Keratinocyte (primary cell): ENCODE data around the gene GPR137. TPM values are rescaled to one million over a fixed set of nuclear protein-coding genes. Genes with fewer than 3 reads are reported as not detected.

Experiments used
- DNase-seq: peaks from one replicate; pipeline ENCODE4 v3.0.0-alpha.2; 2011; ENCODE audit warnings: low read depth, missing footprints, low spot score
- FAIRE-seq: peaks from 2 replicates; lab custom pipeline; 2011; peaks lifted over from hg19 to GRCh38; lab: Jason Lieb, UNC
- H2AFZ ChIP-seq: 2 replicates; pipeline ENCODE4 v1.6.0; 2012; ENCODE audit warnings: low read length, control low read depth, inconsistent platforms; ENCODE audit not compliant: control insufficient read depth
- H3K27ac ChIP-seq: 2 replicates; pipeline ENCODE4 v1.5.1; 2011; ENCODE audit warnings: low read length; ENCODE audit not compliant: control insufficient read depth, insufficient read depth
- H3K27me3 ChIP-seq: 3 replicates; pipeline ENCODE4 v1.6.0; 2011; ENCODE audit warnings: low read length; ENCODE audit not compliant: control insufficient read depth, insufficient read depth; ENCODE audit errors: extremely low read depth
- H3K36me3 ChIP-seq, 2 experiments: 2 replicates in 1 of 2; 3 replicates in 1 of 2; pipeline ENCODE4 v1.5.1; 2011; ENCODE audit warnings: low read length in 2 of 2, mild to moderate bottlenecking in 1 of 2; ENCODE audit not compliant: control insufficient read depth in 2 of 2, insufficient read depth in 2 of 2; ENCODE audit errors: extremely low read depth in 1 of 2
- H3K4me1 ChIP-seq: 3 replicates; pipeline ENCODE4 v1.5.1; 2011; ENCODE audit warnings: low read length; ENCODE audit not compliant: control insufficient read depth, insufficient read depth; ENCODE audit errors: extremely low read depth
- H3K4me2 ChIP-seq: 3 replicates; pipeline ENCODE4 v1.6.0; 2011; ENCODE audit warnings: low read depth, low read length; ENCODE audit not compliant: control insufficient read depth, insufficient read depth; ENCODE audit errors: extremely low read depth
- H3K4me3 ChIP-seq, 3 experiments: fragments of 200-600 bp in 1 of 3; sonication (generic) in 1 of 3; 2 replicates in 2 of 3; 3 replicates in 1 of 3; pipeline ENCODE4 v1.5.1; 2011 to 2016; ENCODE audit warnings: low read length in 3 of 3, mild to moderate bottlenecking in 3 of 3, control low read depth in 2 of 3, inconsistent platforms in 1 of 3, low read depth in 1 of 3, mixed read lengths in 1 of 3, mixed run types in 1 of 3, moderate library complexity in 1 of 3; ENCODE audit not compliant: control insufficient read depth in 2 of 3, insufficient read depth in 2 of 3; ENCODE audit errors: extremely low read depth in 1 of 3
- H3K79me2 ChIP-seq: 2 replicates; pipeline ENCODE4 v1.6.0; 2012; ENCODE audit warnings: low read length; ENCODE audit not compliant: control insufficient read depth, insufficient read depth
- H3K9ac ChIP-seq: 3 replicates; pipeline ENCODE4 v1.6.0; 2011; ENCODE audit warnings: low read length; ENCODE audit not compliant: control insufficient read depth, insufficient read depth; ENCODE audit errors: extremely low read depth
- H3K9me1 ChIP-seq: 3 replicates; pipeline ENCODE4 v1.6.0; 2011; ENCODE audit warnings: low read length; ENCODE audit not compliant: control insufficient read depth, insufficient read depth; ENCODE audit errors: extremely low read depth
- H3K9me3 ChIP-seq: 2 replicates; pipeline ENCODE4 v1.5.1; 2012; ENCODE audit warnings: low read depth, low read length; ENCODE audit not compliant: control insufficient read depth
- H4K20me1 ChIP-seq: 3 replicates; pipeline ENCODE4 v1.6.0; 2011; ENCODE audit warnings: low read length; ENCODE audit not compliant: control insufficient read depth, insufficient read depth; ENCODE audit errors: extremely low read depth
- EZH2 ChIP-seq: IDR thresholded peaks from one replicate; pipeline ENCODE4 v1.6.1; 2012; ENCODE audit warnings: inconsistent platforms, mild to moderate bottlenecking, low read length, moderate library complexity
- dilution Hi-C: fragments of 300-500 bp; cut with MboI; formaldehyde crosslinking; loops from one replicate; pipeline ENCODE4 v1.7.0; 2020; ENCODE audit warnings: low sequenced_read_pairs; ENCODE audit not compliant: extremely low pct_ligation_motif_present
- polyA plus RNA-seq, 5 experiments: library from polyadenylated mRNA; depleted of rRNA in 3 of 5; stranded (reverse) in 3 of 5; stranded (forward) in 1 of 5; unstranded in 1 of 5; fragments of >200 nt; gene quantifications; 1 replicate in 1 of 5; 2 replicates in 3 of 5; 3 replicates in 1 of 5; pipeline versions ENCODE4 v1.2.1 to v1.2.3, GENCODE V29; 2011 to 2012; ENCODE audit warnings: missing spikeins in 2 of 5, low read depth in 1 of 5, low replicate concordance in 1 of 5
- TF ChIP-seq, protein P1 (sequence below), 3 experiments: IDR thresholded peaks in 1 of 3; conservative IDR thresholded peaks in 1 of 3; optimal IDR thresholded peaks in 1 of 3; 2 replicates in 2 of 3; 3 replicates in 1 of 3; pipeline versions ENCODE3 to v1.5.1; 2011; ENCODE audit warnings: low read length in 3 of 3, mild to moderate bottlenecking in 3 of 3, moderate library complexity in 2 of 3, control low read depth in 1 of 3, inconsistent platforms in 1 of 3; ENCODE audit not compliant: insufficient read depth in 2 of 3; ENCODE audit errors: extremely low read depth in 1 of 3

GPR137 gene
- polyA plus RNA-seq, 1 donor (not counting 4 experiments of a cell fraction or from before 2014, with no cell fraction given): 6.6 TPM

DNA sequence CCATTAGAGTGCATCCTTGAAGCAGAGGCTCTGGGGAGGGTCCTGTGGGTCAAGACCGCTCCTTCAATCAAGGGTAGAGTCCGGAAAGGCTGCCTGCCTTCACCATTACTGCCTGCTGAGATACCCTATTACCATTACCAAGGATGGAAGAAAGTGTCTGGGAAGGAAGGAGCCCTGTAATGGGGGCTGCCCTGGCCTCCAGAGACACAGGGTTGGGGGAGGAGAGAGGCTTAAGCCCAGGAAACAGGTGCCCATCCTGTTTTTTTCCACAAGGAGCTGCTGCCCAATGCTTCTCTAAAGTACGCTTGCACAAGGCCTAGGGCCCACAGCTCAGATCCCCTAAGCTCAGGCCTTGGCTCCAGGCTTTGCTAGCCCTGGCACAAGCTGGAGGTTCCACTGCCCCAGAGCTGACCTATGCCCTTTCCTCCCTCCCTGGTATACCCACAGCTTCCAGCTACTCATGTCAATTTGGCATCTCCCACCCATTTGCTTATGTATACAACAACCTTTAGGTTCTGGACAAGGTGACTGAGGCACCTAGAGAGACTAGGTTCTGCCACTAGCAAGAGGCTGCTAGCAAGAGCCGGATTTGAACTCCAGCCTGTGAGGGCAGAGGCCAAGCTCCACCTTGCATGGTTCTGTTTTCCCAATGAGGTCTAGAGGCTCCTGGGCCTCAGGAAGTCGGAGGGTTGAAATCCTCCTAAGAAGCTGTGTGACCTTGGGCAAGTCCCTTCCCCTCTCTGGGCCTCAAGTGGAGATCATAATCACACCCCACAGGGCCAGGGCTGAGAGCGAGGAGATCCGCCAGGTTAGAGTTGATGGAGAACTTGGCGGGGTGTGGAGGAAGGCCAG lies 35.9 kb upstream of the GPR137 start:
- H3K4me2 ChIP-seq: no peak overlapping the region
- no peak overlapping the region for H3K9ac ChIP-seq
- no peaks in the 10 kb centered on the region for H3K27me3 ChIP-seq
- H4K20me1 ChIP-seq: peaks cover 8% of the 10 kb centered on the region
- no peak overlapping the region for H2AFZ ChIP-seq
- peaks cover 26% of the 10 kb centered on the region for H3K4me1 ChIP-seq
- FAIRE-seq (no peak), DNase-seq (no peak)
- peaks cover 5 to 11% of the 10 kb centered on the region in 2 experiments for H3K36me3 ChIP-seq
- no peak for TF ChIP-seq EZH2
- TF ChIP-seq, protein P1, sequence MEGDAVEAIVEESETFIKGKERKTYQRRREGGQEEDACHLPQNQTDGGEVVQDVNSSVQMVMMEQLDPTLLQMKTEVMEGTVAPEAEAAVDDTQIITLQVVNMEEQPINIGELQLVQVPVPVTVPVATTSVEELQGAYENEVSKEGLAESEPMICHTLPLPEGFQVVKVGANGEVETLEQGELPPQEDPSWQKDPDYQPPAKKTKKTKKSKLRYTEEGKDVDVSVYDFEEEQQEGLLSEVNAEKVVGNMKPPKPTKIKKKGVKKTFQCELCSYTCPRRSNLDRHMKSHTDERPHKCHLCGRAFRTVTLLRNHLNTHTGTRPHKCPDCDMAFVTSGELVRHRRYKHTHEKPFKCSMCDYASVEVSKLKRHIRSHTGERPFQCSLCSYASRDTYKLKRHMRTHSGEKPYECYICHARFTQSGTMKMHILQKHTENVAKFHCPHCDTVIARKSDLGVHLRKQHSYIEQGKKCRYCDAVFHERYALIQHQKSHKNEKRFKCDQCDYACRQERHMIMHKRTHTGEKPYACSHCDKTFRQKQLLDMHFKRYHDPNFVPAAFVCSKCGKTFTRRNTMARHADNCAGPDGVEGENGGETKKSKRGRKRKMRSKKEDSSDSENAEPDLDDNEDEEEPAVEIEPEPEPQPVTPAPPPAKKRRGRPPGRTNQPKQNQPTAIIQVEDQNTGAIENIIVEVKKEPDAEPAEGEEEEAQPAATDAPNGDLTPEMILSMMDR (optimal IDR thresholded peaks at IDR 0.05 in 1 of 3, IDR thresholded peaks at IDR 0.05 in 1 of 3, conservative IDR thresholded peaks at IDR 0.05 in 1 of 3; ENCODE audit: extremely low read depth in 1 of 3, insufficient read depth in 2 of 3, low read length in 3 of 3): no peak
- no peak overlapping the region for H3K27ac ChIP-seq
- peaks cover 47% of the 10 kb centered on the region for H3K79me2 ChIP-seq
- dilution Hi-C loops: no loop called here
- no peak overlapping the region for H3K4me3 ChIP-seq
- no peaks in the 10 kb centered on the region for H3K9me1 ChIP-seq
- H3K9me3 ChIP-seq: no peaks in the 10 kb centered on the region

DNA sequence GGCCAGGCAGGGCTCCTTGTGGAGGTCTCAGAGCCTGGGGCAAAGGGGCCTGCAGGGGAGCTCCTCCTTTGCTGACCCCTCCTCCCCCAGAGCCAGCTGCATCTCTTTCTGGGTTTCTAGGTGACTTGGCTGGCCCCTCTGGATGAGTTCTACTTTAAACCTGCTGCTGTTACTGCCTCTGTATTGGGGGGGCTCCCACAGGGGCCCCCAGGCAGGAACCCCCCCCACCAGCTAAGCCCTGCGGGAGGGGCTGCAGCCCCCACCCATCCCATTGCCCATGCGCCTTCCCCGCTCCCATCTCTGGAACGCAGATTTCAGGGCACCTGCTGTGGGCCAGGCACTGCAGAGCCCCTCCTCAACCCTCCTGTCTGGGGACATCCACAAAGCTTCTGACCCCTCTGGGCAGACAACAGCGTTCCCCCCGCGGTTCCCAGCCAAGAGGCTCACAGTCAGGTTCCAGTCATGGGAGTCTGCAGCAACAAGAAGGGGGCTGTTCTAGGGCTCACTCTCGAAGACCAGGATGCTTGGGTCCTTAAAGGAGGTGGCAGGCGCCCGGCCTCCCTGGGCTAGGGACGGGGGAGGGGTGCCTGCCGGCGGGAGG lies 35.1 kb upstream of the GPR137 start:
- Histone ChIP-seq H3K27ac (no peak overlapping the region), H3K9me1 (no peaks in the 10 kb centered on the region), H4K20me1 (peaks cover 8% of the 10 kb centered on the region), H2AFZ (no peak overlapping the region), H3K9me3 (no peaks in the 10 kb centered on the region), H3K4me1 (peaks cover 21% of the 10 kb centered on the region), H3K36me3 (peaks cover 9 to 18% of the 10 kb centered on the region in 2 experiments), H3K4me2 (peak overlapping the region; percentile 85), H3K4me3 (peak overlapping the region; percentile 71 to 77 (median 76)), H3K79me2 (peaks cover 42% of the 10 kb centered on the region), H3K9ac (peak overlapping the region; percentile 63), H3K27me3 (no peaks in the 10 kb centered on the region)
- dilution Hi-C loops: no loop called here
- TF ChIP-seq, protein P1 (optimal IDR thresholded peaks at IDR 0.05 in 1 of 3, IDR thresholded peaks at IDR 0.05 in 1 of 3, conservative IDR thresholded peaks at IDR 0.05 in 1 of 3; ENCODE audit: extremely low read depth in 1 of 3, insufficient read depth in 2 of 3, low read length in 3 of 3): no peak
- no peak for TF ChIP-seq EZH2
- DNase-seq (no peak), FAIRE-seq (no peak)
